Spleen (tissue), 7 donors: Measurements from ENCODE around the gene HPGDS.

Experiments used
- CTCF ChIP-seq, 11 experiments: fragments of 200-600 bp in 7 of 11; fragments of 450-650 bp in 4 of 11; sonication (generic) in 4 of 11; IDR thresholded peaks in 8 of 11; conservative IDR thresholded peaks in 3 of 11; 1 replicate in 7 of 11; 2 replicates in 4 of 11; pipeline versions ENCODE4 v1.4.0 to v1.8.0; 2016 to 2021; ENCODE audit warnings: antibody characterized with exemption in 11 of 11, inconsistent platforms in 4 of 11, mild to moderate bottlenecking in 1 of 11
- POLR2A ChIP-seq, 3 donors: fragments of 450-650 bp; IDR thresholded peaks; one replicate each; pipeline ENCODE4 v1.5.1; 2017; ENCODE audit warnings: antibody characterized with exemption in 3 of 3, mild to moderate bottlenecking in 1 of 3
- POLR2AphosphoS5 ChIP-seq, 3 donors: sonication (generic); formaldehyde crosslinking; IDR thresholded peaks; one replicate each; pipeline ENCODE4 v1.5.1; 2017; ENCODE audit warnings: antibody characterized with exemption in 3 of 3
- donor health status: DM: no; HTN: no; CAD: no; lungs with moderate emphysema.
- donor health status: DM: no; HTN: no; CAD: no.
- donor health status: DM: no; HTN: no; CAD: no.

GRCh38 chr4:94365304-94365703 lies 22.7 kb upstream of the HPGDS start:
- no peak for TF ChIP-seq CTCF (IDR thresholded peaks at IDR 0.05 in 8 of 11, conservative IDR thresholded peaks at IDR 0.05 in 3 of 11)
- no peak for TF ChIP-seq POLR2A (IDR thresholded peaks at IDR 0.05)
- no peak for TF ChIP-seq POLR2AphosphoS5 (IDR thresholded peaks at IDR 0.05)
